ENCODE results near the gene OR13H1. TPM values are rescaled to one million over a fixed set of nuclear protein-coding genes. Genes with fewer than 3 reads are reported as not detected.

Gene OR13H1
- polyA plus RNA-seq, 3 donors, result not detected

- no peaks in the 10 kb centered on the region for H3K9me3 Mint-ChIP-seq
- TF ChIP-seq CTCF (IDR thresholded peaks at IDR 0.05), result no peak
- intact Hi-C loops (cut with micrococcal nuclease), result no loop called here
Measured at GRCh38 chrX:131565909-131566308, 22.0 kb downstream of the OR13H1 start.

GRCh38 chrX:131571348-131571747, 27.5 kb downstream of the OR13H1 start:
- no peak overlapping the region for H3K4me2 ChIP-seq (replicated peaks; ENCODE audit: extremely low read depth, low read length, poor library complexity, severe bottlenecking)
- DNase-seq, result no peak
- H4K20me1 ChIP-seq (ENCODE audit: insufficient read depth, low read length), result no peaks in the 10 kb centered on the region
- H3K4me3 ChIP-seq (replicated peaks in 1 of 3; ENCODE audit: low read depth in 2 of 3, low read length in 3 of 3), result no peak overlapping the region
- intact Hi-C loops (cut with micrococcal nuclease), result no loop called here
- no peaks in the 10 kb centered on the region for H3K9me3 ChIP-seq (replicated peaks in 1 of 2; ENCODE audit: control insufficient read depth in 1 of 2, insufficient read depth in 1 of 2, low read length in 2 of 2)
- no peak overlapping the region for H3K9ac ChIP-seq (ENCODE audit: insufficient read depth, low read length, poor library complexity, severe bottlenecking)
- H3K9me3 Mint-ChIP-seq, result peaks cover 0 to 2% (median 0%) of the 10 kb centered on the region in 7 donors
- no peaks in the 10 kb centered on the region for H3K4me1 Mint-ChIP-seq
- TF ChIP-seq CTCF (IDR thresholded peaks at IDR 0.05), result no peak
- H3K36me3 Mint-ChIP-seq, result no peaks in the 10 kb centered on the region
- H2AFZ ChIP-seq (ENCODE audit: insufficient read depth, low read depth, low read length, poor library complexity, severe bottlenecking), result no peak overlapping the region
- no peak overlapping the region for H3K27ac Mint-ChIP-seq
- H3K27ac ChIP-seq (ENCODE audit: low read depth in 1 of 2, low read length in 2 of 2), result no peak overlapping the region
- H3K27me3 Mint-ChIP-seq (ENCODE audit: low read depth in 3 of 3), result peaks cover 0 to 4% (median 0%) of the 10 kb centered on the region in 3 donors
- H3K36me3 ChIP-seq (replicated peaks in 1 of 2; ENCODE audit: control insufficient read depth in 1 of 2, insufficient read depth in 2 of 2, low read length in 2 of 2), result no peaks in the 10 kb centered on the region
- H3K27me3 ChIP-seq (ENCODE audit: control insufficient read depth in 2 of 2, insufficient read depth in 2 of 2, low read length in 2 of 2), result peaks cover 0 to 2% of the 10 kb centered on the region in 2 donors
- no peak overlapping the region for H3K4me3 Mint-ChIP-seq
- H3K79me2 ChIP-seq (ENCODE audit: insufficient read depth, low read length), result no peaks in the 10 kb centered on the region
- no peaks in the 10 kb centered on the region for H3K4me1 ChIP-seq (ENCODE audit: control insufficient read depth in 1 of 2, insufficient read depth in 2 of 2, low read length in 2 of 2)

More at GRCh38 chrX:131565909-131566308, 22.0 kb downstream of the OR13H1 start:
- Histone ChIP-seq H3K79me2 (ENCODE audit: insufficient read depth, low read length) (no peaks in the 10 kb centered on the region), H2AFZ (ENCODE audit: insufficient read depth, low read depth, low read length, poor library complexity, severe bottlenecking) (no peak overlapping the region), H3K4me3 (replicated peaks in 1 of 3; ENCODE audit: low read depth in 2 of 3, low read length in 3 of 3) (no peak overlapping the region), H3K4me1 (ENCODE audit: control insufficient read depth in 1 of 2, insufficient read depth in 2 of 2, low read length in 2 of 2) (no peaks in the 10 kb centered on the region), H4K20me1 (ENCODE audit: insufficient read depth, low read length) (no peaks in the 10 kb centered on the region), H3K27ac (ENCODE audit: low read depth in 1 of 2, low read length in 2 of 2) (no peak overlapping the region), H3K9ac (ENCODE audit: insufficient read depth, low read length, poor library complexity, severe bottlenecking) (no peak overlapping the region), H3K27me3 (ENCODE audit: control insufficient read depth in 2 of 2, insufficient read depth in 2 of 2, low read length in 2 of 2) (peaks cover 0 to 7% of the 10 kb centered on the region in 2 donors), H3K9me3 (replicated peaks in 1 of 2; ENCODE audit: control insufficient read depth in 1 of 2, insufficient read depth in 1 of 2, low read length in 2 of 2) (no peaks in the 10 kb centered on the region), H3K36me3 (replicated peaks in 1 of 2; ENCODE audit: control insufficient read depth in 1 of 2, insufficient read depth in 2 of 2, low read length in 2 of 2) (no peaks in the 10 kb centered on the region), H3K4me2 (replicated peaks; ENCODE audit: extremely low read depth, low read length, poor library complexity, severe bottlenecking) (no peak overlapping the region)
- Mint-ChIP-seq H3K4me3 (no peak overlapping the region), H3K27ac (no peak overlapping the region), H3K27me3 (ENCODE audit: low read depth in 3 of 3) (peaks cover 0 to 3% (median 0%) of the 10 kb centered on the region in 3 donors), H3K36me3 (no peaks in the 10 kb centered on the region), H3K4me1 (no peaks in the 10 kb centered on the region)
- 90% methylated on average over 2 of the region's 4 CpGs for WGBS (ENCODE audit: insufficient coverage)
- no peak for DNase-seq

All from CD14-positive monocyte (primary cell).